IMR-90 (cell line): Measurements from ENCODE around the gene SPDYE2B. TPM values are rescaled to one million over a fixed set of nuclear protein-coding genes. Genes with fewer than 3 reads are reported as not detected.
"Not testable (repeated sequence)": the region's sequence is repeated elsewhere in the genome, so short reads cannot be mapped to it uniquely, and the experiment has no call there.

Experiments
- ATAC-seq: fragments of 200-7000 bp; cut with Tn5 transposase; 2 replicates; pipeline ENCODE4 v1.9.1; 2020; ENCODE audit warnings: low read depth, mild to moderate bottlenecking, moderate library complexity
- BruUV-seq: library from RNA; stranded (reverse); fragments of 400-500 nt; replicated peaks from 2 replicates; lab custom pipeline; 2021; lab: Mats Ljungman, UMichigan
- CTCF ChIA-PET: fragments of 300-600 bp; formaldehyde crosslinking; extraction: SDS; loops from one replicate; lab custom pipeline; 2021; ENCODE audit warnings: antibody characterized with exemption; lab: Yijun Ruan, JAX
- POLR2A ChIA-PET: fragments of 300-600 bp; sonication (Branson Sonifier 250); formaldehyde crosslinking; loops from one replicate; lab custom pipeline; 2022; ENCODE audit warnings: antibody characterized with exemption; ENCODE audit not compliant: unreplicated experiment; lab: Charles Lee
- DNase-seq: peaks from one replicate; pipeline ENCODE4 v3.0.0; 2013
- H2AFZ ChIP-seq: replicated peaks from 2 replicates; pipeline ENCODE3; 2013; ENCODE audit warnings: low read length, mild to moderate bottlenecking; ENCODE audit not compliant: poor library complexity
- H2AK5ac ChIP-seq: 2 replicates; pipeline ENCODE4 v1.6.1; 2013; ENCODE audit warnings: low read depth, low read length, inconsistent platforms
- H2AK9ac ChIP-seq: replicated peaks from 2 replicates; pipeline ENCODE3; 2013; ENCODE audit warnings: mild to moderate bottlenecking, low read depth, low read length, moderate library complexity; ENCODE audit not compliant: poor library complexity
- H2BK120ac ChIP-seq: 2 replicates; pipeline ENCODE4 v1.6.1; 2013; ENCODE audit warnings: low read depth, low read length, inconsistent platforms
- H2BK15ac ChIP-seq: 3 replicates; pipeline ENCODE4 v1.6.1; 2013; ENCODE audit warnings: low read depth, low read length, inconsistent platforms
- H2BK20ac ChIP-seq: 2 replicates; pipeline ENCODE4 v1.6.1; 2013; ENCODE audit warnings: low read depth, mild to moderate bottlenecking, inconsistent platforms, low read length, moderate library complexity
- H2BK5ac ChIP-seq: 2 replicates; pipeline ENCODE4 v1.6.1; 2013; ENCODE audit warnings: mild to moderate bottlenecking, low read depth, low read length, inconsistent platforms; ENCODE audit not compliant: poor library complexity, severe bottlenecking
- H3K14ac ChIP-seq: replicated peaks from 2 replicates; pipeline ENCODE4 v1.6.1; 2013; ENCODE audit warnings: low read depth, low read length, inconsistent platforms
- H3K18ac ChIP-seq: 2 replicates; pipeline ENCODE4 v1.6.1; 2013; ENCODE audit warnings: low read depth, low read length, control low read depth
- H3K23ac ChIP-seq: 2 replicates; pipeline ENCODE4 v1.6.1; 2013; ENCODE audit warnings: low read depth, low read length, inconsistent platforms
- H3K27ac ChIP-seq: 2 replicates; pipeline ENCODE4 v1.5.1; 2013; ENCODE audit warnings: mild to moderate bottlenecking, control low read depth, low read length; ENCODE audit not compliant: insufficient read depth
- H3K27me3 ChIP-seq: 2 replicates; pipeline ENCODE4 v1.6.1; 2013; ENCODE audit warnings: low read length; ENCODE audit not compliant: control insufficient read depth, insufficient read depth
- H3K36me3 ChIP-seq: 2 replicates; pipeline ENCODE4 v1.6.1; 2013; ENCODE audit warnings: low read length, mixed read lengths; ENCODE audit not compliant: control insufficient read depth, insufficient read depth
- H3K4ac ChIP-seq: 2 replicates; pipeline ENCODE4 v1.6.1; 2013; ENCODE audit warnings: low read depth, low read length, inconsistent platforms
- H3K4me1 ChIP-seq: 2 replicates; pipeline ENCODE4 v1.6.1; 2013; ENCODE audit warnings: low read length, mixed read lengths; ENCODE audit not compliant: control insufficient read depth, insufficient read depth
- H3K4me2 ChIP-seq: 2 replicates; pipeline ENCODE4 v1.6.1; 2013; ENCODE audit warnings: low read depth, mild to moderate bottlenecking, control low read depth, low read length, moderate library complexity
- H3K4me3 ChIP-seq: 2 replicates; pipeline ENCODE4 v1.5.1; 2013; ENCODE audit warnings: low read depth, mild to moderate bottlenecking, control low read depth, low read length, moderate library complexity; ENCODE audit not compliant: insufficient read depth
- H3K56ac ChIP-seq: 2 replicates; pipeline ENCODE4 v1.6.1; 2013; ENCODE audit warnings: low read length, inconsistent platforms; ENCODE audit not compliant: insufficient read depth; ENCODE audit errors: extremely low read depth
- H3K79me1 ChIP-seq, 2 experiments: 2 replicates each; pipeline ENCODE4 v1.6.1; 2013; ENCODE audit warnings: low read length in 2 of 2, inconsistent platforms in 1 of 2, low read depth in 1 of 2
- H3K9ac ChIP-seq: 2 replicates; pipeline ENCODE4 v1.6.1; 2013; ENCODE audit warnings: low read depth, low read length, control low read depth
- H3K9me1 ChIP-seq: 2 replicates; pipeline ENCODE4 v1.6.1; 2013; ENCODE audit warnings: low read length, inconsistent platforms; ENCODE audit not compliant: insufficient read depth
- H3K9me3 ChIP-seq: 2 replicates; pipeline ENCODE4 v1.6.1; 2013; ENCODE audit warnings: low read length; ENCODE audit not compliant: control insufficient read depth, insufficient read depth
- H4K20me1 ChIP-seq: 2 replicates; pipeline ENCODE4 v1.6.1; 2013; ENCODE audit warnings: low read length, inconsistent platforms; ENCODE audit not compliant: insufficient read depth
- H4K5ac ChIP-seq: 2 replicates; pipeline ENCODE4 v1.6.1; 2013; ENCODE audit warnings: mild to moderate bottlenecking, low read depth, low read length, control low read depth
- H4K8ac ChIP-seq, 2 experiments: 2 replicates each; pipeline ENCODE4 v1.6.1; 2013; ENCODE audit warnings: low read depth in 2 of 2, low read length in 2 of 2, control low read depth in 1 of 2, inconsistent platforms in 1 of 2
- H4K91ac ChIP-seq: 2 replicates; pipeline ENCODE4 v1.6.1; 2013; ENCODE audit warnings: low read depth, low read length, inconsistent platforms; ENCODE audit not compliant: insufficient read depth
- WGBS, 2 experiments: methylation state at CpG; one replicate each; pipeline versions ENCODE4 v1.1.5 to v1.1.7; 2013; ENCODE audit warnings: missing lambda C conversion rate in 2 of 2; ENCODE audit not compliant: insufficient read length in 1 of 2; ENCODE audit errors: extremely low coverage in 2 of 2; 5-methylcytosine and 5-hydroxymethylcytosine counted together
- dilution Hi-C: fragments of 300-500 bp; cut with HindIII; formaldehyde crosslinking; loops from one replicate; pipeline ENCODE4 v1.14.3; 2018; ENCODE audit warnings: low sequenced_read_pairs; ENCODE audit not compliant: unreplicated experiment
- in situ Hi-C: fragments of 300-500 bp; cut with MboI; formaldehyde crosslinking; loops from 3 replicates; pipeline ENCODE4 v1.14.3; 2019; ENCODE audit warnings: low sequenced_read_pairs, inconsistent platforms, mixed read lengths
- intact Hi-C: fragments of 100-400 bp; cut with micrococcal nuclease; formaldehyde crosslinking; loops from 2 replicates; pipeline ENCODE4 v1.10.0; 2022
- polyA plus RNA-seq, 3 experiments: library from polyadenylated mRNA; depleted of rRNA; stranded (reverse); fragments of >200 nt; gene quantifications; 2 replicates each; pipeline ENCODE4 v1.2.3, GENCODE V29; 2012; ENCODE audit warnings: low replicate concordance in 1 of 3
- total RNA-seq: library from RNA; depleted of rRNA; stranded (reverse); fragments of >200 nt; gene quantifications from 2 replicates; pipeline ENCODE4 v1.2.3, GENCODE V29; 2012

The SPDYE2B gene
- total and polyA plus RNA-seq, 2 of the 4 experiments (the other 2 are of a cell fraction) = not detected

DNA sequence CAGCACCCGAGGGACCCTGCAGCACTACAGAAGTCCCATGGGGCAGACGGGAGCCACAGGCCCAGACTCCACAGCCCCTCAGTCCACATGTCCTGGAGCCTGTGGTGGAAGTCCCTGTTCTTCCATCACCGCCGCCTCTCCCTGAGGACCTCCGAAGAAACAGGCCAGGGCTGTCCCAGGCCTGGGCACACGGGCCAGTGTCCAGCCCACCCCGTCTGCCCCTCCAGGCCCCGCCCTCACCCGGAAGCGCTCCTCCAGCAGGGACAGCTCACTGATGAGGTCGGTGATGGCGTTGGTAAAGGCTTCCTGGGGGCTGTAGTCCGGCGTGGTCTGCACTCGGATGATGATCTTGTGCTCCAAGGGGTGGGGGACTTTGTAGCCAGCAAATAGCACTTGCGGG lies 16.7 kb downstream of the SPDYE2B start:
- H3K9ac ChIP-seq, H3K4ac ChIP-seq, H2AK9ac ChIP-seq, H3K56ac ChIP-seq, CTCF ChIA-PET, H4K20me1 ChIP-seq, H3K23ac ChIP-seq, POLR2A ChIA-PET, H4K91ac ChIP-seq, H3K36me3 ChIP-seq, H3K27me3 ChIP-seq, H2BK120ac ChIP-seq, H2BK20ac ChIP-seq, in situ Hi-C loops, dilution Hi-C loops, H3K9me3 ChIP-seq, H3K4me2 ChIP-seq, H3K27ac ChIP-seq, H2BK5ac ChIP-seq, H2AK5ac ChIP-seq, DNase-seq, H4K8ac ChIP-seq, H2AFZ ChIP-seq, H3K4me3 ChIP-seq, ATAC-seq, H3K79me1 ChIP-seq, H4K5ac ChIP-seq, BruUV-seq, intact Hi-C loops, H3K18ac ChIP-seq, H3K4me1 ChIP-seq, H2BK15ac ChIP-seq, H3K14ac ChIP-seq, H3K9me1 ChIP-seq: not testable (repeated sequence)
- WGBS, 2 experiments = no CpG with 5 or more reads among the region's 16 CpGs

- H2AK5ac ChIP-seq, H4K91ac ChIP-seq, H4K5ac ChIP-seq, H3K18ac ChIP-seq, H2BK15ac ChIP-seq, ATAC-seq, H2BK120ac ChIP-seq, DNase-seq, H3K9me3 ChIP-seq, H3K27me3 ChIP-seq, CTCF ChIA-PET, BruUV-seq, H2AFZ ChIP-seq, H3K14ac ChIP-seq, H3K56ac ChIP-seq, H3K4ac ChIP-seq, H3K79me1 ChIP-seq, dilution Hi-C loops, H3K9me1 ChIP-seq, in situ Hi-C loops, H4K8ac ChIP-seq, intact Hi-C loops, H2BK5ac ChIP-seq, H4K20me1 ChIP-seq, H3K27ac ChIP-seq, POLR2A ChIA-PET, H2BK20ac ChIP-seq, H3K4me2 ChIP-seq, H3K23ac ChIP-seq, H3K4me3 ChIP-seq, H3K36me3 ChIP-seq, H3K9ac ChIP-seq, H3K4me1 ChIP-seq, H2AK9ac ChIP-seq: not testable (repeated sequence)
- WGBS, 2 experiments = no CpG with 5 or more reads among the region's 14 CpGs
Measured at GRCh38 chr7:102667523-102667922, 17.4 kb downstream of the SPDYE2B start.
